Astrocyte of the spinal cord (primary cell): ENCODE measurements around the gene PCCA.
"Not testable (repeated sequence)": the region's sequence is repeated elsewhere in the genome, so short reads cannot be mapped to it uniquely, and the experiment has no call there.

ENCODE experiments used
- DNase-seq: peaks from one replicate; pipeline ENCODE4 v3.0.0; 2011; ENCODE audit warnings: low read depth, low spot score
- H3K4me3 ChIP-seq: 2 replicates; pipeline ENCODE4 v1.5.1; 2011; ENCODE audit warnings: low read depth, mild to moderate bottlenecking, low read length, moderate library complexity
- in situ Hi-C: cut with HindIII; loops from 2 replicates; pipeline ENCODE4 v1.10.0; 2017; ENCODE audit warnings: low sequenced_read_pairs
- TF ChIP-seq, protein P1 (sequence below): IDR thresholded peaks from 2 replicates; pipeline ENCODE4 v1.5.1; 2012; ENCODE audit warnings: low read depth, mild to moderate bottlenecking, low read length, inconsistent platforms

The PCCA gene

DNA sequence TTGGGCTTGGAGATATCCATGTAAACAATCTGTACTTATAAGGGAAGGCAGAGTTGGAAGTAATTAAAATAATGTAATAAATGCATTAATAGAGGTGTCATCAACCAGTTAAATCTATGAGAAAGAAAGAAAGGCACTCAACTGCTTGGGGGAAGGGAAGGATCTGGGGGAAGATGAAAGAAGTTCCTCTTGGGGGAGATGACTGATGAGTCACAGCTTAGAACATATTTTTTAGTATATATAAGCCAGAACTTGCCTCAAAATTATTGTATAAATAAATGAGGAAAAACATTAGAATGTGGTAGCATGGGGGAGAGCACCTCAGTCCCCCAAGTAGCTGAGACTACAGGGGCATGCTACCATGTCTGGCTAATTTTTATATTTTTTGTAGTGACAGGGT is 293.9 kb downstream of the PCCA start:
- in situ Hi-C loops = no loop called here
- peak; percentile 52 for DNase-seq
- H3K4me3 ChIP-seq = no peak overlapping the region
- TF ChIP-seq, protein P1, sequence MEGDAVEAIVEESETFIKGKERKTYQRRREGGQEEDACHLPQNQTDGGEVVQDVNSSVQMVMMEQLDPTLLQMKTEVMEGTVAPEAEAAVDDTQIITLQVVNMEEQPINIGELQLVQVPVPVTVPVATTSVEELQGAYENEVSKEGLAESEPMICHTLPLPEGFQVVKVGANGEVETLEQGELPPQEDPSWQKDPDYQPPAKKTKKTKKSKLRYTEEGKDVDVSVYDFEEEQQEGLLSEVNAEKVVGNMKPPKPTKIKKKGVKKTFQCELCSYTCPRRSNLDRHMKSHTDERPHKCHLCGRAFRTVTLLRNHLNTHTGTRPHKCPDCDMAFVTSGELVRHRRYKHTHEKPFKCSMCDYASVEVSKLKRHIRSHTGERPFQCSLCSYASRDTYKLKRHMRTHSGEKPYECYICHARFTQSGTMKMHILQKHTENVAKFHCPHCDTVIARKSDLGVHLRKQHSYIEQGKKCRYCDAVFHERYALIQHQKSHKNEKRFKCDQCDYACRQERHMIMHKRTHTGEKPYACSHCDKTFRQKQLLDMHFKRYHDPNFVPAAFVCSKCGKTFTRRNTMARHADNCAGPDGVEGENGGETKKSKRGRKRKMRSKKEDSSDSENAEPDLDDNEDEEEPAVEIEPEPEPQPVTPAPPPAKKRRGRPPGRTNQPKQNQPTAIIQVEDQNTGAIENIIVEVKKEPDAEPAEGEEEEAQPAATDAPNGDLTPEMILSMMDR = no peak

- in situ Hi-C loops = no loop called here
- peak; percentile 17 for DNase-seq
- TF ChIP-seq, protein P1 = no peak
- H3K4me3 ChIP-seq = no peak overlapping the region
Measured at GRCh38 chr13:100387416-100387815, 298.5 kb downstream of the PCCA start.

DNA sequence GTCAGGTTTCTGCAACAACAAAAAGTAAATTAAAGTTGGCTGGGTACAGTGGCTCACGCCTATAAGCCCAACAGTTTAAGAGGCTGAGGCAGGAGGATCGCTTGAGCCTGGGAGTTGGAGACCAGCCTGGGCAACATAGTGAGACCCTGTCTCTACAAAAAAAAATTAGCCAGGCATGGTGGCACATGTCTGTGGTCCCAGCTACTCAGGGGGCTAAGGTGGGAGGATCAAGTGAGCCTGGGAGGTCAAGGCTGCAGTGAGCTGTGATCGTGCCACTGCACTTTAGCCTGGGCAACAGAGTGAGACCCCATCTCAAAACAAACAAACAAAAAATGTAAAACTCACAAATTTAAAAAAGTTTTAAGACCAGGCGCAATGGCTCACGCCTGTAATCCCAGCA is 299.3 kb downstream of the PCCA start:
- in situ Hi-C loops, DNase-seq, H3K4me3 ChIP-seq: not testable (repeated sequence)

DNA sequence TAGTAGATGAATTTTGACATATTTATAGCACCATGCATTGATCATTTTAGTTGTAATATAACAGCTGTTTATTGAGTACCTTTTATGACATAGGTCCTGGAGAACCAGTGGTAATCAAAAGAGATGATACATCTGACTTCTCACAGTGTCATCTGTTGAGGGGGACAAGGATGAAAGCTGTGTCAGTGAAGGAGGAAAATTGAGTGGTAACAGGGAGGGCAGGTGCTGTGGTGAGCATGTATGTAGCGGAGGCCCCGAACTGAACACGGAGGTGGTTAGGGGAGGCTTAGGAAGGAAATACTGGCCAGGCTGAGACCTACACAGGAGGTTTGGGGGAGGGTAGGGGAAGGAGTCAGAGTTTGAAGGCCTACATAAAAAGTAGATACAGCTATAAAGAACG is 300.0 kb downstream of the PCCA start:
- DNase-seq = no peak
- no peak overlapping the region for H3K4me3 ChIP-seq
- TF ChIP-seq, protein P1 = no peak
- in situ Hi-C loops = no loop called here

DNA sequence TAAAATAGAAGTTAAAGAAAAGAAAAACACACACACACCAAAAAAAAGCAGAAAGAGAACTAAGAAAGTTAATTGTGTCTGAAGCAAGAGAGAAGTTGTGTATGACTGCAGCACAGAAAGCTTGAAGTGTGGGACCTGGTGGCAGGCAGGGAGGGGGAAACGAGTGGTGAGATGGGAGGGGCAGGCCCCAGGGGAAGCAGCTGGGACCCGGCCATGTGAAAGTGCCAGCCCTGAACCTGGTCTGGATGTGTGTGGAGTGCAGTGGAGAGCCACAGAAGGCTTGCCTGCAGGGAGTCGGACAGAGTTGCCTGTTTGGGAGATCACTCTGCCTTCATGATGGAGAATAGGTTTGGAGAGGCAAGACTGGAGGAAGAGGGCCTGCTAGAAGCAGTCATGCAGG is 300.7 kb downstream of the PCCA start:
- DNase-seq = no peak
- TF ChIP-seq, protein P1 = no peak
- in situ Hi-C loops = no loop called here

GRCh38 chr13:100392709-100393630 is 304.1 kb downstream of the PCCA start:
- peak; percentile 100 for DNase-seq
- in situ Hi-C loops = no loop called here
- no peak overlapping the region for H3K4me3 ChIP-seq
- TF ChIP-seq, protein P1 = no peak

More for the DNA sequence above, 300.7 kb downstream of the PCCA start:
- no peak overlapping the region for H3K4me3 ChIP-seq

DNA sequence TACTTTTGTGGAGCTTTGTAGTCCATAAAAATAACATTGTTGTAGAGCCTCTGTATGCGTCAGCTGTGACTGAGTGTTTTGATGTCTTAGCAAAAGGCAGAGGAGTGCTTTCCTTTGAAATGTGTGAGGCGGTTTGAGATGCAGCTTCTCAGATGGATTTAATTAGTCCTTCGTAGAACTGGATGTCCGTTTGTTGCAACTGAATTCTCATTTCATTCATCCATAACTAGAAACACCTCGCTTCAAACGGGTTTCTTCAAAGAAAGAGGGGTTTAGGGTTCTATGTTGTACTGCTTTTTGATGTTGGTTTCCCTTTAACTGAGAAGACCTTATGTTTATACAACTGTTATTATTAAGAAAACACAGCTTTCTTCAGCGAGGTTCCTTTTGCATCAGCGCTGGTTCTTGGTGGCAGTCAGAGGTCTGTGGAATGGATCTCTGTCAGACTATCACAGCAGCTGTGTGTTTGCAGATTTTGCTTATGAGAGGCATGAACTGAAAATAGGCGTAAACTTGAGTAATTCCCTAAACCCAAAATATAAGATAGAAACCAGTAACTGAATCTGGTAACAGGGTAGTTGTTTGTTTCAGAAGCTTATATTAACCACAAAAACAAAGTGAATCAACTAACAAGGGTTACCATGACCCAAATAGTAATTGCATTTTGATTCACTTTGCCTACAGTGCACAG is 305.3 kb downstream of the PCCA start:
- no peak overlapping the region for H3K4me3 ChIP-seq
- DNase-seq = peak; percentile 95

More for the DNA sequence above, 305.3 kb downstream of the PCCA start:
- TF ChIP-seq, protein P1 = no peak
- in situ Hi-C loops = no loop called here
